ENCODE data around the gene KRTAP1-4. TPM values are rescaled to one million over a fixed set of nuclear protein-coding genes. Genes with fewer than 3 reads are reported as not detected.
"Not testable (repeated sequence)": the region's sequence is repeated elsewhere in the genome, so short reads cannot be mapped to it uniquely, and the experiment has no call there.

Gene KRTAP1-4
- total RNA-seq, 4 donors from 2014 or later, result not detected

- Histone ChIP-seq H3K27ac (no peak overlapping the region), H3K36me3 (no peaks in the 10 kb centered on the region), H3K4me3 (no peak overlapping the region), H3K27me3 (peaks cover 0 to 5% (median 0%) of the 10 kb centered on the region in 4 donors), H3K4me1 (peaks cover 0 to 11% (median 0%) of the 10 kb centered on the region in 3 donors), H3K9me3 (no peaks in the 10 kb centered on the region)
- no peak for DNase-seq
- TF ChIP-seq POLR2A (IDR thresholded peaks at IDR 0.05), result no peak
- TF ChIP-seq CTCF (IDR thresholded peaks at IDR 0.05), result no peak
- intact Hi-C loops (cut with DNase I), result no loop called here
- 96 to 100% methylated on average over 1 of the region's 1 CpG for WGBS, 2 donors
Observed at GRCh38 chr17:41042953-41043352, 13.0 kb upstream of the KRTAP1-4 start.

GRCh38 chr17:41040783-41041571, 11.0 kb upstream of the KRTAP1-4 start, which contains the start of gene KRTAP1-1:
Gene KRTAP1-1 (minus strand): TSS chr17:41041450. CDS start chr17:41041397, 53 bp downstream.
- H3K4me1 ChIP-seq, result peaks cover 0 to 11% (median 0%) of the 10 kb centered on the region in 3 donors
- intact Hi-C loops (cut with DNase I); H3K27me3 ChIP-seq; DNase-seq; H3K36me3 ChIP-seq; H3K9me3 ChIP-seq; H3K4me3 ChIP-seq; H3K27ac ChIP-seq: not testable (repeated sequence)
- 37 to 76% methylated on average over 3 to 8 of the region's 14 CpGs for WGBS, 2 donors

GRCh38 chr17:41037853-41038350, 7.9 kb upstream of the KRTAP1-4 start:
- H3K27ac ChIP-seq, result no peak overlapping the region
- H3K9me3 ChIP-seq, result no peaks in the 10 kb centered on the region
- TF ChIP-seq POLR2A (IDR thresholded peaks at IDR 0.05), result no peak
- TF ChIP-seq CTCF (IDR thresholded peaks at IDR 0.05), result no peak
- intact Hi-C loops (cut with DNase I), result no loop called here
- H3K4me3 ChIP-seq, result no peak overlapping the region
- no peak for DNase-seq
- H3K27me3 ChIP-seq, result no peaks in the 10 kb centered on the region
- WGBS, 2 donors, result 65 to 66% methylated on average over 2 of the region's 2 CpGs
- no peaks in the 10 kb centered on the region for H3K36me3 ChIP-seq
- H3K4me1 ChIP-seq, result peaks cover 0 to 22% (median 3%) of the 10 kb centered on the region in 3 donors

GRCh38 chr17:41034346-41034935, 4.4 kb upstream of the KRTAP1-4 start, which contains the start of gene KRTAP1-3:
Gene KRTAP1-3 (minus strand): TSS chr17:41034874. CDS start chr17:41034821, 53 bp downstream.
- 90 to 91% methylated on average over 3 to 7 of the region's 10 CpGs for WGBS, 2 donors
- H3K4me1 ChIP-seq, result peaks cover 0 to 16% (median 3%) of the 10 kb centered on the region in 3 donors
- H3K9me3 ChIP-seq; DNase-seq; H3K4me3 ChIP-seq; H3K27me3 ChIP-seq; intact Hi-C loops (cut with DNase I); H3K27ac ChIP-seq; H3K36me3 ChIP-seq: not testable (repeated sequence)

GRCh38 chr17:41026715-41027471, 3.1 kb downstream of the KRTAP1-4 start, which contains the start of gene KRTAP1-5:
Gene KRTAP1-5 (minus strand): TSS chr17:41027208. CDS start chr17:41027155, 53 bp downstream.
- Histone ChIP-seq H3K4me3 (no peak within 1 kb of the TSS), H3K27me3 (peaks cover 0 to 32% (median 0%) of the 10 kb centered on the region in 4 donors), H3K36me3 (no peaks in the 10 kb centered on the region), H3K9me3 (no peaks in the 10 kb centered on the region), H3K4me1 (peaks cover 0 to 14% (median 0%) of the 10 kb centered on the region in 3 donors), H3K27ac (no peak within 1 kb of the TSS)
- no peak for TF ChIP-seq POLR2A (IDR thresholded peaks at IDR 0.05)
- TF ChIP-seq CTCF (IDR thresholded peaks at IDR 0.05), result no peak
- intact Hi-C loops (cut with DNase I), result no loop called here
- WGBS, 2 donors, result 28 to 44% methylated on average over 2 to 7 of the region's 9 CpGs
- no peak for DNase-seq
